Measurements from ENCODE around the gene F12. TPM values are rescaled to one million over a fixed set of nuclear protein-coding genes. Genes with fewer than 3 reads are reported as not detected.

Gene F12
- total RNA-seq, 4 donors from 2014 or later: 0.27 to 0.89 TPM; not detected in 2

- H3K4me1 ChIP-seq: peaks cover 0 to 48% (median 4%) of the 10 kb centered on the region in 3 donors
- peaks cover 0 to 82% of the 10 kb centered on the region in 2 donors for H3K36me3 ChIP-seq
- H3K27ac ChIP-seq: no peak overlapping the region
- H3K27me3 ChIP-seq: no peaks in the 10 kb centered on the region
- TF ChIP-seq CTCF (IDR thresholded peaks at IDR 0.05) (no peak), POLR2A (IDR thresholded peaks at IDR 0.05) (no peak), POLR2AphosphoS5 (IDR thresholded peaks at IDR 0.05) (no peak), EP300 (IDR thresholded peaks at IDR 0.05) (no peak)
- 98% methylated on average over 8 of the region's 25 CpGs; no CpG with 5 or more reads in 1 of the 2 donors for WGBS, 2 donors (ENCODE audit: low coverage in 1 of 2)
- no peak overlapping the region for H3K4me3 ChIP-seq
- no peaks in the 10 kb centered on the region for H3K9me3 ChIP-seq
- ATAC-seq: no peak
Observed at GRCh38 chr5:177432839-177433657, 23.7 kb upstream of the F12 start.

- H3K4me1 ChIP-seq: peaks cover 0 to 56% (median 12%) of the 10 kb centered on the region in 3 donors
- H3K9me3 ChIP-seq: no peaks in the 10 kb centered on the region
- no peak overlapping the region for H3K4me3 ChIP-seq
- H3K27ac ChIP-seq: peak overlapping the region in 2 of 4 donors; percentile 17 to 35
- no CpG with 5 or more reads among the region's 18 CpGs for WGBS, 2 donors (ENCODE audit: low coverage in 1 of 2)
- ATAC-seq: no peak
- no peaks in the 10 kb centered on the region for H3K27me3 ChIP-seq
- TF ChIP-seq CTCF (IDR thresholded peaks at IDR 0.05): no peak
- no peak for TF ChIP-seq EP300 (IDR thresholded peaks at IDR 0.05)
- TF ChIP-seq POLR2AphosphoS5 (IDR thresholded peaks at IDR 0.05): no peak
- TF ChIP-seq POLR2A (IDR thresholded peaks at IDR 0.05): no peak
- H3K36me3 ChIP-seq: peaks cover 0 to 74% of the 10 kb centered on the region in 2 donors
Observed at GRCh38 chr5:177432143-177432838, 22.9 kb upstream of the F12 start.

GRCh38 chr5:177431317-177432142, 22.2 kb upstream of the F12 start:
- H3K9me3 ChIP-seq: no peaks in the 10 kb centered on the region
- peaks cover 0 to 67% of the 10 kb centered on the region in 2 donors for H3K36me3 ChIP-seq
- H3K27ac ChIP-seq: peak overlapping the region in 3 of 4 donors; percentile 6 to 35 (median 17)
- no peak for ATAC-seq
- no peaks in the 10 kb centered on the region for H3K27me3 ChIP-seq
- WGBS, 2 donors (ENCODE audit: low coverage in 1 of 2): 80% methylated on average over 1 of the region's 29 CpGs; no CpG with 5 or more reads in 1 of the 2 donors
- H3K4me3 ChIP-seq: no peak overlapping the region
- TF ChIP-seq POLR2A (IDR thresholded peaks at IDR 0.05) (no peak), POLR2AphosphoS5 (IDR thresholded peaks at IDR 0.05) (no peak), EP300 (IDR thresholded peaks at IDR 0.05) (no peak), CTCF (IDR thresholded peaks at IDR 0.05) (no peak)
- H3K4me1 ChIP-seq: peaks cover 0 to 61% (median 14%) of the 10 kb centered on the region in 3 donors

GRCh38 chr5:177430972-177431316, 21.6 kb upstream of the F12 start:
- TF ChIP-seq POLR2A (IDR thresholded peaks at IDR 0.05): no peak
- no peak for TF ChIP-seq POLR2AphosphoS5 (IDR thresholded peaks at IDR 0.05)
- TF ChIP-seq EP300 (IDR thresholded peaks at IDR 0.05): no peak
- no peak for TF ChIP-seq CTCF (IDR thresholded peaks at IDR 0.05)
- Histone ChIP-seq H3K27me3 (no peaks in the 10 kb centered on the region), H3K36me3 (peaks cover 0 to 61% of the 10 kb centered on the region in 2 donors), H3K4me1 (peaks cover 0 to 61% (median 14%) of the 10 kb centered on the region in 3 donors), H3K4me3 (no peak overlapping the region), H3K27ac (peak overlapping the region in 2 of 4 donors; percentile 6 to 17), H3K9me3 (no peaks in the 10 kb centered on the region)
- ATAC-seq: no peak
- WGBS, 2 donors (ENCODE audit: low coverage in 1 of 2): 80% methylated on average over 1 of the region's 7 CpGs; no CpG with 5 or more reads in 1 of the 2 donors

Data from gastroesophageal sphincter (tissue), 4 donors.